ENCODE data around the gene MTR.
"Not testable (repeated sequence)": the region's sequence is repeated elsewhere in the genome, so short reads cannot be mapped to it uniquely, and the experiment has no call there.

Gene MTR

DNA sequence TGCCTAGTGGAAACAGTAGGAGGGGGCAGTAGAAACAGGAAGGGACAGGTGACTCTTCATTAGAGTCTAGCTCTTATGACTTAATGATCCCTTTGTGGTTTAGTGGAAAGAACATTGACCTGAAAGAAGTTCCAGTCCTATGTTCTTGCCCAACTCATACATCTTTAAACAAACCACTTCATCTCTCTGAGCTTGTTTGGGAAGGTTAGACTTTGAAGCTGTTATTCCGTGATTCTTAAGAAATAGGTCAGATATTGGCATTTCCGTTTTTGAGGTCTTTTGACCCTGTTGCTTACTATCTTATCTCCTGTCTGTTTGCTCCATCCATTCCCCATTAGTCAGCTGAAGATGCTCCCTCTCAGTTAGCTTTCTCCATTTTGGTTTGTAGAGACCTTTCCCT lies 38.5 kb downstream of the MTR start:
- no peak for DNase-seq (ENCODE audit: low read depth)

DNA sequence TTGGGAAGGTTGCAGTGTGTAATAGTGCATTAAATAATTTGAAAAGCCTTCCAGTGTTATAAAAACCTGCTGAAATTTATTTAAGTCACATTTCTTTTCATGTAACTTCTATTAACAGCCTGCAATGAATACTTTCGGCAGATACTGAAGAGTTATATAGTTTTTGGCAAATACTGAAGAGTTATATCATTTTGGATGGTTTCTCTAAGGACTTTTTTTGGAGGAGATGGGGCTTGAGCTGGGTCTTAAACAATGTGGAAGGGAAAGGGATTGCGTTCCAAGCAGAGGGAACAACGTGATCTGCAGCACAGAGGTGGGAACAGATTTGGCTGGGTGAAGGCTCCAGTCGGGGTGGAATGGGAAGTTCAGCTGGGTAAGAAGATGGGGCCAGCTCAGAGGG lies 39.8 kb downstream of the MTR start:
- DNase-seq (ENCODE audit: low read depth): no peak

DNA sequence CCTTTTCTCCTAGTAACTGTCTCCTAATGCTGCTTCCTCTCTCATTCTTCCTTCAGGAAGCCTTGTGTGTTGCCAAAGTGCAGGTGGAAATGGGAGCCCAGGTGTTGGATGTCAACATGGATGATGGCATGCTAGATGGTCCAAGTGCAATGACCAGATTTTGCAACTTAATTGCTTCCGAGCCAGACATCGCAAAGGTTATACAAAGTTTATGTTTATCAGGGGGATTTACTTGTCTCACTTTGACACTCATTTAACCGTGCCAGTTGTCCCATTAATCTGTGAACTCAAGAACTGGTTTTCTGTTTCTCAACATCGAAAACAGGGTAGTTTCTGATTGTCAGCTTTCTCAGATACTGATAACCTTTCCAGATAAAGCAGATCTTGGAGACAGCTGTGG lies 40.4 kb downstream of the MTR start:
- no peak for DNase-seq (ENCODE audit: low read depth)

DNA sequence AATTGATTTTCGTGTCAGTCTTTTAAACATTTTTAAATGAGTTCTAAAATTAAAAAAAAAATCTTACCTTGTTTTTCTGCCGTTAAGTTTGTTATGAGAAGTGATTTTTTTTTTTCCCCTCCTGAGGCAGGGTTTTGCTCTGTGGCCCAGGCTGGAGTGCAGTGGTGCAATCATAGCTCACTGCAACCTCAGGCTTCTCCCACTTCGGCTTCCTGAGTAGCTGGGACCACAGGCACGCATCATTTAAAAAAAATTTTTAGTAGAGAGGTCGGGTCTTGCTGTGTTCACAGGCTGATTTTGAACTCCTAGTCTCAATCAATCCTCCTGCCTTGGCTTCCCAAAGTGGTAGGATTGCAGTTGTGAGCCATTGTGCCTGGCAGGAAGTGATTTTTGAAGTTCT lies 41.1 kb downstream of the MTR start:
- DNase-seq (ENCODE audit: low read depth): no peak

DNA sequence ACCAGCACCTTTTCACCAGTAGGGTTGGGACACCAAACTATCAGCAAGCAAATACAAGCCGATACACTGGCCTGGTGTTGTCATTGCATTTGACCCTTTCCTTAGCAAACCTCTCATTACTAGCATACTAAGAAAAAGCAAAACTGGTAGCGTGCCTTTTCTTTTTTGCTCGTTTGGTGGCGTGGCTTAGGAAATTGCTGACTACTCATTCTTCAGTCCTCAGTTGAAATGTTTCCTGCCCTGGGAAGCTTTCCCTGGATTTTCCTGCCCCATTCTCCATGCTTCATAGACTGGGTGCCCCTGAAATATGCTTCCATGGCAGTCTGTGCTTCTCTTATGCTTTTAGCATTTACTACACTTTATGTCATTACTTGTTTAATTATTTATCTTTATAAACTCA lies 42.0 kb downstream of the MTR start:
- no peak for DNase-seq (ENCODE audit: low read depth)

DNA sequence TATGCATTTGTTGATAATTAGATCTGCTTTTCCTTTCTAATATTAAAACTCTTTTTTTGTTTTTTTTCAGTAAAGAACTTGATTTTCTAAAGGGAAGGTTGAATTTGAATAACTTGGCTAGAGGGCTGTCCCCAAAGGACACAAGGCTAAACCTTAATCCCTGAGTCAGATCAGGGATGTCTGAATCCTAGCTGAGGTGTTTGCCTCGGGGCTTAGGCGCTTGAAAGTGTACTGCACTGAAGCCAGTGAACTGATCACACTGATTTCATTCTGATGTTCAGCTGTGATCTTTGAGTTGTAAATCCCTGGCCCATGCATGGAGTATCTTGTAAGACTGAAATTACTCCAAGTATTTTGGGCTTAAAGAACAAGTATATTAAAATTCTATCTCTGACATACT lies 42.8 kb downstream of the MTR start:
- DNase-seq (ENCODE audit: low read depth): no peak

DNA sequence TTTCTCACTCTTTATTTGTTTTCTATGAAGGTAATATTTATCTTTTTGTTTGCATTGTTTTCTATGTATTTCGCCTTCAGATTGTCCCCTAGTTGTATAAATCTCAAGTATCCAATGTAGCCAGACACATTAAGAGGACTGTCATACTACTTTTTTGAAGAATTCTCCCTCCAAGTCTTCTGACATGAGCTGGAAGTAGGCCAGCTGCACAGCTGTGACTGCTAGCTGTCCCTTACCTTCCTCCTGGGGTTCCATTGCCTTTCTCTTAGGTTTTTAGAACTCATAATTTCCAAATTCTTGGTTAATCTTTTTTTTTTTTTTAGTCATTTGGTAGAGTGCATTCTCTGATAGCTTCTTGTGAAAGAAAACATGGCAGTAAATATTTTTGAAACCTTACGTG lies 46.2 kb downstream of the MTR start:
- DNase-seq (ENCODE audit: low read depth): no peak

DNA sequence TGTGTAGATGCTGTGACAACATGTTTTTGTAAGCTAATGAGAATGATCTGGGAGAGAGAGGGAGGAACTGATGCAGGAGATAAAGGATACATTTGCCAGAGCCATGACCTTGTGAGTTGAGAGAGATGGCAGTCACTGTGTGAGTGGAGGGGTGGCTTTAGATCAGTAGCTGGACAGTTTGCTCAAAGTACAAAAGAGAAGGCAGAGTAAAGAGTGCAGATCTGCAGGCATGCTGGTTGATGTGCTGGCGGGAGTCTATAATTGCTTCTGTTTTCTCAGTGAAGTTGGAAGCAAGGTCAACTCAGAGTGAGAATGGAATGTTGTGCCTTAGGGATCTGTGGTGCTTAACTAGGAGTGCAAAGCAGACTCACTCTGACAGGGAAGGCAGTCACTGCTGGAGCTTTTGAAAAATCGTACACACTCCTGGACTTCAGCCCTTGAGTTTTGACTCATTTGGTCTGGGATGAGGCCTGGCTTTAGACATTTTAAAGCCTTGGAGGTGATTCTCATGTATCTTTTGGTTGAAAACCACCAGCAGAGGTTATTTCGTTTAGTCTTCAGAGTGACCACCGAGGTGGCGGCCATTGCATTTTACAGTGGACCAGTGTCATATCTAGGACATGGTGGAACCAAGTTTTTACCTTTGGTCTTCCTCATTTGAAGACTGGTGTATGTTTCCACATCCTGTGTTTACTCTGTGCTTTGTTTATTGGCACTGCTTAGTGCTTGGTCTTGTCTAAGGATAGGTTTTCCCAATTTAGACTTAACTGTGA lies 49.6 kb downstream of the MTR start:
- DNase-seq (ENCODE audit: low read depth): no peak

DNA sequence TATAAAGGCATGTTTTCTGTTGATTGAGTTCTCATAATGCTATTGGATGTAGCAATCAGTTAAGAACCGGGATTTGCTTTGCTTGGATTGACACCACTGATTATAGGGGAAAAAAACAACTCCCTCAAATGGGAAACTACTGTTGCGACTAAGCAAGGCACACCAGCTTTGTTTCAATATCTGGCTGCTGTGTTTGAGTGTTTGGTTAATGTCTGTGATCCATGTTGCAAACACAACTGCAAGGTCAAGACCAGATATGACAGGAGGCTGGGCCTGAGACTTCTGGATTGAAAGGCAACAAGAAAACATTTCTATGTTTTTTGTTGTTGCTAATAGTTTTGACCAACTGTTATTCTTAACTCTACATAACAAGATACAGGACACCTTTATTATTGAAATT lies 50.7 kb downstream of the MTR start:
- DNase-seq (ENCODE audit: low read depth): no peak

DNA sequence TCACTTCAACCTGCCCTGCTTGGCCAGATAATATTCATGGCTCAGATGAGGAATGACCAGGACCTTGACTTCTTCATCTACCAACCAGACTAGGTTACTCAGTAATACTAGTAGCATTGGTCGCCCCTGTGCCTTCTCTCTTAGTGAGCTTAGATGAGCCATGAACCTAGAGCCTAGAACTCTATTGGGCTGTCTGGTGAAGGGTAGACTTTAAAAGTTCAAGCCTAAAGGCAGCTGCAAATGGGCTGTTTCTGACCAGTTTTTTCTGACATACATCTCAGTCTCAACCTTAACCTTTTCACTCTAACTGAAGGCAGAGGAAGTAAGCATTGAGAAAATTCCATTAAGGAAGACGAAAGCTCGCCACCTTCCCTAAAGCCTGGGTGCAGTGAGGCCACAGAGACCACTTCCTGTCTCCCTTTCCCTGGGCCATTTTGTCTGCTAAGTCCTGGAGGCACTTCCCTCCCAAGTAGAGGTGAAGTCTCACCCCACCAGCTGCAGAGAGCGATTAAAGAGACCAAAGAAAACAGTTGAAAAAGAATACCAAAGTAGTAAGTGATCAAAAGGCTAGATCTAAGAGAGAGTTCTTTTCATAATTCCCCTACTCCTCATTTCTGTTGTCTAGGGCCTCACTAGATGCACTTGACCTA lies 53.3 kb downstream of the MTR start:
- DNase-seq (ENCODE audit: low read depth): no peak

DNA sequence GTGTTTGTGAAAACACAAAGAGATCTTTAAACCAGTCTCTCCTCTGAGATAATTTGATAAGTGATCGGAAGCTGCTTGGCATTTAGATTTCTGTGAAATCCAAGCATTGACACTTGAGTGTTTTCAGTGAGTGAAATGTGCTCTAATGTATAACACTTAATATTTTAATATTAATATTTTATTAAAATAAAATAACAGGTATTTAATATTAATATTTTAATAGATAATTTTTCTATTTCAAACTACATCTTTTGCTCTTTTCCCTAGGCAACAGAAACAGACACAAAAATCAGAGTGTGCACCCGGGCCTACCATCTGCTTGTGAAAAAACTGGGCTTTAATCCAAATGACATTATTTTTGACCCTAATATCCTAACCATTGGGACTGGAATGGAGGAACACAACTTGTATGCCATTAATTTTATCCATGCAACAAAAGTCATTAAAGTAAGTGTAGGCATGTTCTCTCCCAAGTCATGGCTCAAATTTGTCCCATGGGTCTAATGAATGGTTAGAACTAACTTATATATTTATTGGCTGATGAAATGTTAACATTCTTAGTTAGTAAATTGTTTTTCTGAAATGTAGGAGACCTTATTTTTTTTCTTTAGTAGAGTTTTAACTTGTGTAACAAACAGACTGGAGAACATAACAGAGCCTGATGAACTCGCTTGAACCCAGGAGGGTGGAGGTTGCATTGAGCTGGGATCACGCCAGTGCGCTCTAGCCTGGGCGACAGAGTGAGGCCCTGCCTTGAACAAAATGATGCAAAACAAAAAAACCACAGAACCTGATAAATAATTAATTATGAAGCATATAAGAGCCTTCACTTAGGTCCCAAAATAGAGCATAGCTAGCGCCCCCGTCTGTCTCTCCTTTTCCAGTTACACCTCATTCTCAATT lies 55.2 kb downstream of the MTR start:
- no peak for DNase-seq (ENCODE audit: low read depth)

DNA sequence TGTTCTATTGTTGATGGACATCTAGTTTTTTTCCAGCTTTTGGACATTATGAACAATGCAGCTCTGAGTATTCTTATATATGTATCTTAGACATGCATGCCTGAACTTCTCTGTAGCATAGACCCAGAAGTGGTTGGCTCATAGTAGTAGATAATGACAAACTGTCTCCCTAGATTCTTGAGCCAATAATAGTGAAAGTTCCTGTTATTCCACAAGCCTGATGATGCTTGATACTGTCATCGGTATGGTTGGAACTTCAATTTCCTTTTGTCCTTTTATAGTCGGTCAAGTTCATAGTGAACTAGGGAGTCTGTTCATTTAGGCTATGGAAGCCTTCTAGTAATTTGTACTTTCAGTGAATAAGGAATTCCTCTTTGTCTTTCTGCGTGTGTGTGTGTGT lies 56.8 kb downstream of the MTR start:
- DNase-seq (ENCODE audit: low read depth): no peak

DNA sequence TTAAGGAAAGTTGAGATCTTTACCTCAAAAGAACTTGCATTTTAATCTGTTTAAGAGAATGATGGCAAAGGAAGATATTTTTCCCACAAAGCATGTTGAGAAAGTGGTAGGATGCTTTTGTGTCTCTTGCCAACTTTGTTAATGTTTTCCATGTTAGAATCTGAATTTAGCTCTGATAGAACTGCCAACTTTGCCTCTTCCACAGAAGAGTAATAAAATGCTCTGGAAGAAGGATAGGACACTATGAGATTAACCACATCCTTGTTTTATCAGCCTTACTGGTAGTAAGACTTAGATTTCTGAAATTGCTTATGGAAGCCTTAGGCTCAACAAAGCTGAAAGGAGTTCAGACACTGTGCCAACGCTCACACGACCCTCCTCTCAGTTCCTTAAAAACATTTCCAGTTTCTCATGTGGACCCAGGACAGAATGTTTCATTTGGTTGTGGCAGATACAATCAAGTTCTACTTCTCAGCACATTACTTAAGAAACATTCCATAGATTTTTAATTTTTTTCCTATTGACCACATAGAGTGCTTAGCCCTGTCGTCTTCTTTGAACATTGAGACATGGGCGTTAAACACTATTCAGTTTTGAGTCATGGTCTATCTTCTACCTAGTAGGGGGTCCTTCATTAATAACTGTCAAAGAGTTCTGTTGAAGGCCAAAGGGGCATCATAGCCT lies 59.0 kb downstream of the MTR start:
- DNase-seq (ENCODE audit: low read depth): no peak

DNA sequence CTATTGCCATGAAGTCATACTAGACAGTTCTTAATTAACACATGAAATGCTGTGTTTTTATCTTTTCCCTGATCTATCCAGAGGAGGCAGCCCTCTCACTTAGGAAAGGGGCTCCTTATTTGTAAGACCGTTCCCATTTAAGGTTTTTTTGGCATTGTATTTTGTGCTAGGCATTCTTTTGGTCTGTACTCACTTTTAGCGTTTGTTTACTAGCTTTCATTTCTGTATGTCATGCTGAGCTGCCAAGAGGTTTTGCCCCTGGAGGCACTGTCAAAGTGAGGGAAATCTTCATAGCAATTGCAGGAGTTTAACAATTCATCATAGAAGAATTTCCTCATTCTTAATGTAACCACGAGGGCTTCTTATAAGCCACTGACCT lies 59.5 kb downstream of the MTR start:
- no peak for DNase-seq (ENCODE audit: low read depth)

DNA sequence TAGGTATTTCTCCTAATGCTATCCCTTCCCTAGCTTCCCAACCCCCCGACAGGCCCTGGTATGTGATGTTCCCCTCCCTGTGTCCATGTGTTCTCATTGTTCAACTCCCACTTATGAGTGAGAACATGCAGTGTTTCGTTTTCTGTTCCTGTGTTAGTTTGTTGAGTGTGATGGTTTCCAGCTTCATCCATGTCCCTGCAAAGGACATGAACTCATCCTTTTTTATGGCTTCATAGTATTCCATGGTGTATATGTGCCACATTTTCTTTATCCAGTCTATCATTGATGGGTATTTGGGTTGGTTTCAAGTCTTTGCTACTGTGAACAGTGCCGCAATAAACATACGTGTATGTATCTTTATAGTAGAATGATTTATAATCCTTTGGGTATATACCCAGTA lies 61.6 kb downstream of the MTR start:
- not testable (repeated sequence) for DNase-seq (ENCODE audit: low read depth)

DNA sequence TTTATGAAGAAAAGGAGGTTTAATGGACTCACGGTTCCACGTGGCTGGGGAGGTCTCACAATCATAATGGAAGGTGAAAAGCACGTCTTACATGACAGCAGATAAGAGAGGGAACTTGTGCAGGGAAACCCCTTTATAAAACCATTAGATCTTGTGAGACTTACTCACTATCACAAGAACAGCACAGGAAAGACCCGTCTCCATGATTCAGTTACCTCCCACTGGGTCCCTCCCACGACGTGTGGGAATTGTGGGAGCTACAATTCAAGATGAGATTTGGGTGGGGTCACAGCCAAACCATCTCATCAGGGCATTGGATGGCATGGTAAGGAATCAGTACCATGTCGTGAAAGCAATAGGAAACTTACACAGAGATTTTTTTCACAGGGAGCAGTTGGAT lies 63.1 kb downstream of the MTR start:
- DNase-seq (ENCODE audit: low read depth): no peak

DNA sequence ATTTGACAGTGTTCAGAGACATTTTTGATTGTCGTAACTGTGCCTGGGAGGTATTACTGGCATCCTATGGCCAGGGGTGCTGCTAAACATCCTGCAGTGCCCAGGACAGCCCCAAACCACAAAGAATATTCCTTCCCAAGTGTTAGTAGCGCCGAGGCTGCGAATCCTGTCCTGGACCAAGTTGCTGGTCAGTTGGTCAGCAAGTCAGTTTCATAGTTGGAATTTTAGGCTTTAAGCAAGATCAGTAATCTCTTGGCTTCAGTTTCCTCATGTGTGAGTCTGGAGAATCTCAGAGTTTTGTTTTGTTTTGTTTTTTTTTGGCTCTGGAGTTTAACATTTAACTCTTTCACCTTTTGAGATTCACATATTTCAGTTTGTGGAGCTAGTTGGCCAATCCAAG lies 65.0 kb downstream of the MTR start:
- no peak for DNase-seq (ENCODE audit: low read depth)

DNA sequence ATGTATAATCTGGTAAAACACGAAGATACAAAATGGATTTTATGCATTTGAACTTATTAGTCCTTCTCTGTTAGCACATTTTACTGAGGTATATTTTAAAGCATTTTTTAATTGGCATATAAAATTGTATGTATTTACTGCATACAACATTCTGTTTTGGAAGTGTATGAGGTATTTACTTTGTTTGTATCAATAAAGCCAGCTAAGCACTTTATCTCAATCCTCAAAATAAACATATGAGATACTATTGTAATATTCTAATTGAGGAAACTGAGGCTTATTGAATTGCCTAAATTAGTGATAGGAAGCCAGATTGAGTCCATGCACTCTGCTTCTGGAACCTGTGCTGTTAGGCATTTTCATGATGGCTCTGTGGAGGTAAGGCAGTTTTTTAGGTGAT lies 65.6 kb downstream of the MTR start:
- no peak for DNase-seq (ENCODE audit: low read depth)

DNA sequence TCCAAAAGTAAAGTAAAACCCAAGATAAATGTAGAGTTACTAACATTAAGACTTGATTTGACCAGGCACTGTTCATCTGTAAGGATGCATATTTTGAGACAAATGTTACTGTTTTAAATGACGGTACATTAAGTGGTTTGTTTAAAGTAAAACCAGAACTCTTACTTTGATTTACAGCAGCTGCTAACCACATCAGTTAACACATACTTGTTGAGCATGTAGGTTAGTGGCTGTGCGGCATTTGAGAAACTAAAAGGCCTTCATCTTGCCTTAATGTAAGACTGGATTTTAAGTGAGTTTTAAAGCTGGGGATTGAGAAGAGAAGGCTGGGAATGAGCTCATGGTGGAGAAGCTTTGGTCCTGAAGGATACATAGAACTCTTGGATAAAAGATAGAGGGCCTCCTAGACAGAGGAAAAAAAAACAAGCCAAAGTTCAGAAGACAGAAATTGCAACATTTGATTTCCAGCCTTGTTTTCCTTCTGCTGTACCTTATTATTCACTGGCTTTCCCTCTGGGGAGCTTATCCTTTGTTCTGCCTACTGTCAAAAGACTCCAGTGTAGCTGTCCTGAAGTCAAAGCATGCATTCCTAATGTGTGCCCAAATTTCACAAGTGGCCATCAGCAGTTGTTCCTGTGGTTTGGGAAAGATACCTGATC lies 66.6 kb downstream of the MTR start:
- no peak for DNase-seq (ENCODE audit: low read depth)

DNA sequence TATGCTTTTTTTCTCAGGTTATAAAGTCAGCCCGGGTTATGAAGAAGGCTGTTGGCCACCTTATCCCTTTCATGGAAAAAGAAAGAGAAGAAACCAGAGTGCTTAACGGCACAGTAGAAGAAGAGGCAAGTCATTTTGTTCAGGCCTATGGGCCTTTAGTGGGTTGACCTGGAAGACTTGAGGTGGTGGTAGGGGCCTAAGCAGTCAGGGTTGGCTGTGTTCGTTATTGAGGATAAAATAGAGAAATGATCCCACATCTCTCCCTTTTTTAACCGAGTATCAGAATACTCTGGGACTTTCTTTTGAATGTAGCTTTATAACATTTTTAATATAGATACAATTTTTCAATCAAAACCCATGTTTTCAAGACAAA lies 67.1 kb downstream of the MTR start:
- DNase-seq (ENCODE audit: low read depth): no peak

DNA sequence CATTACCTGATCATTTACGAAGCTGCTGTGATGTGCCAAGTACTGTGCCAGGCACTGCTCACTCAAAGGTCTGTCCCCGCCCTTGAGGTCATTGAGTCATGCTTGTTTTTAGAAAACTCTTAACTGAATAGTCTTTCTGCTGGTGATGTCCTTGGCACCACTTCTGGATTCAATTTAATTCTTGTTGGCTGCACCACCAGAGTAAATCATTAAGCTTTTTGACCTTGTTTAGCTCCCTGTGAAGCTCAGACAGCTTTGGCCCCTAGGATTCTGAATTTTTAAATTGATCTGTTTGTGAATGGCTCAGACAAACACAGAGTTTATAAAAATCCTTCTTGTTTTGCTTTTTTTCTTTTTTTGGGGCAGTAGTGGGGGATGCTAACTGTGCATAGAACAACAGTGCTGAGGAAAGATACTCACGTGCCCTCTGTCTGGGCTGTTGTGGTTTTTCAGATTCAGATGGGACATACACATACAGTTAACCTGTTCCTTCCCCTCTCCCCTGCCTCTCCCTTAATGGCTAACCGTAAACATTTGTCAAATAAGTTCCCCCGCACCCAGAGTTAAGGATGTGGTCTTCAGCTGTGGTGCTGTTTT lies 67.6 kb downstream of the MTR start:
- DNase-seq (ENCODE audit: low read depth): no peak

DNA sequence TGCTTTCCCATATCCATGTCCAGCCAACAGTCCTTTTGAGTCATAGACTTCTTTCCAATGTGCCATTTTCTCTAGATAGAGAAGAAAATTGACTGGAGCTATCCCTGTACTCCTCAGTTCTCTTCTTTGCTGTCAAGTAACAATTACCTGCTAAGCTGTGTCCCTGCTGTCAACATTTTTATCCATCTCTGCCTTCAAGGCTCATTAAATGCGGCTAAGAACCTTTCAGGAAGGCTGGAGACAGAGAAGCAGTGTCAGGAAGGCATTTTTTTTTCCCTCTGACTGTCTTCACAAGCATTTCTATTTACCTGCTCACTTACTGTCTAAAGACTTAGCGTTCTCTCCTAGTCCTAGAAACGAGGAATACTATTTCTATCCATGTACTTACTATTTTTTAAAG lies 69.1 kb downstream of the MTR start:
- no peak for DNase-seq (ENCODE audit: low read depth)
